Measurements from ENCODE around the gene SH3TC1. TPM values are rescaled to one million over a fixed set of nuclear protein-coding genes. Genes with fewer than 3 reads are reported as not detected.

SH3TC1 gene
- total RNA-seq, 1 donor from 2014 or later: 8.7 TPM

GRCh38 chr4:8276358-8277240, 77.5 kb downstream of the SH3TC1 start:
- intact Hi-C loops (cut with micrococcal nuclease): loop anchor here (10.0 kb wide), 1 partner anchor 128 kb away; no protein-coding TSS in a partner anchor
- DNase-seq: peak; percentile 88
- peak; percentile 51 for ATAC-seq

- intact Hi-C loops (cut with micrococcal nuclease): loop anchor here (10.0 kb wide), 1 partner anchor 127 kb away; no protein-coding TSS in a partner anchor
- ATAC-seq: no peak
- DNase-seq: peak; percentile 26
Observed at GRCh38 chr4:8277356-8278008, 78.4 kb downstream of the SH3TC1 start.

GRCh38 chr4:8278009-8278395, 78.9 kb downstream of the SH3TC1 start:
- ATAC-seq (no peak), DNase-seq (peak; percentile 36)
- intact Hi-C loops (cut with micrococcal nuclease): loop anchor here (10.0 kb wide), 1 partner anchor 127 kb away; no protein-coding TSS in a partner anchor

GRCh38 chr4:8278421-8279287, 79.6 kb downstream of the SH3TC1 start:
- ATAC-seq (no peak), DNase-seq (peak; percentile 49)
- intact Hi-C loops (cut with micrococcal nuclease): loop anchor here (10.0 kb wide), 1 partner anchor 126 kb away; no protein-coding TSS in a partner anchor

- peak; percentile 23 for DNase-seq
- intact Hi-C loops (cut with micrococcal nuclease): loop anchor here (10.0 kb wide), 1 partner anchor 125 kb away; no protein-coding TSS in a partner anchor
- no peak for ATAC-seq
Observed at GRCh38 chr4:8279321-8280157, 80.4 kb downstream of the SH3TC1 start.

- intact Hi-C loops (cut with micrococcal nuclease): no loop called here
- ATAC-seq (no peak), DNase-seq (peak; percentile 17)
Observed at GRCh38 chr4:8280158-8280875, 81.2 kb downstream of the SH3TC1 start.

- intact Hi-C loops (cut with micrococcal nuclease): no loop called here
- ATAC-seq: no peak
Observed at GRCh38 chr4:8280876-8281440, 81.9 kb downstream of the SH3TC1 start.

GRCh38 chr4:8281519-8282133, 82.5 kb downstream of the SH3TC1 start:
- ATAC-seq: peak; percentile 55
- peak; percentile 91 for DNase-seq
- intact Hi-C loops (cut with micrococcal nuclease): no loop called here

More at GRCh38 chr4:8280876-8281440, 81.9 kb downstream of the SH3TC1 start:
- peak; percentile 21 for DNase-seq

- DNase-seq (peak; percentile 28), ATAC-seq (no peak)
- intact Hi-C loops (cut with micrococcal nuclease): no loop called here
Observed at GRCh38 chr4:8282134-8282641, 83.1 kb downstream of the SH3TC1 start.

- peak; percentile 28 for DNase-seq
- ATAC-seq: no peak
- intact Hi-C loops (cut with micrococcal nuclease): no loop called here
Observed at GRCh38 chr4:8282742-8283141, 83.7 kb downstream of the SH3TC1 start.

GRCh38 chr4:8283161-8283560, 84.1 kb downstream of the SH3TC1 start:
- ATAC-seq (no peak), DNase-seq (no peak)
- intact Hi-C loops (cut with micrococcal nuclease): no loop called here

GRCh38 chr4:8283631-8284121, 84.6 kb downstream of the SH3TC1 start:
- ATAC-seq: no peak
- DNase-seq: peak; percentile 42
- intact Hi-C loops (cut with micrococcal nuclease): no loop called here

GRCh38 chr4:8284391-8284790, 85.3 kb downstream of the SH3TC1 start:
- ATAC-seq (no peak), DNase-seq (peak; percentile 31)
- intact Hi-C loops (cut with micrococcal nuclease): no loop called here

GRCh38 chr4:8285143-8285975, 86.3 kb downstream of the SH3TC1 start:
- peak; percentile 66 for ATAC-seq
- peak; percentile 59 for DNase-seq

GRCh38 chr4:8285976-8286718, 87.1 kb downstream of the SH3TC1 start:
- intact Hi-C loops (cut with micrococcal nuclease): no loop called here
- peak; percentile 84 for DNase-seq
- ATAC-seq: peak; percentile 84

More at GRCh38 chr4:8285143-8285975, 86.3 kb downstream of the SH3TC1 start:
- intact Hi-C loops (cut with micrococcal nuclease): no loop called here
